ENCODE data around the gene CDH18. TPM values are rescaled to one million over a fixed set of nuclear protein-coding genes. Genes with fewer than 3 reads are reported as not detected.
"Not testable (repeated sequence)": the region's sequence is repeated elsewhere in the genome, so short reads cannot be mapped to it uniquely, and the experiment has no call there.

CDH18 gene
- total RNA-seq, 2 experiments from 2014 or later, result not detected

DNA sequence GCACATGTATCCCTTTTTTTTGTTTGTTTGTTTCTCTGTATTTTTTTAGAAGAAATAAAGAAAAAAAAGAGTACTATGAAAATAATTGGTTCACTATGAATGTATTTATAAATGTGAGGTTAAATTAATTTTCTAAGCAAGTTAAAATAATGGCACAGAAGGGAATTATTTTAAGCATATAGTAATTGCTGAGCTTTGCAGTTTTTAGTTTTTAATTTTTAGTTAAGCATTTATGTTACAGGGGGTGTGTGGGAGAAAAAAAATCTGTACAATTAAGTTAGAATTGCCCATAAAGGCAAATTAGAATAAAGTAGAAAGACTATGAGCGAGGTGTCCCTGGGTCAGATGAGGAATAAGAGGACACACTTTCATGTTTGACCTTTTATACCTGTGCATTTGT is 152.6 kb downstream of the CDH18 start:
- Mint-ChIP-seq H3K27me3 (ENCODE audit: low read depth) (no peaks in the 10 kb centered on the region), H3K4me3 (no peak overlapping the region), H3K4me1 (ENCODE audit: low read depth) (no peaks in the 10 kb centered on the region), H3K9me3 (ENCODE audit: insufficient read depth) (peaks cover 27% of the 10 kb centered on the region), H3K36me3 (ENCODE audit: low read depth) (peaks cover 4% of the 10 kb centered on the region), H3K27ac (no peak overlapping the region)
- POLR2A ChIA-PET, result no interaction called here
- DNase-seq (no peak), ATAC-seq (no peak)
- CTCF ChIA-PET, result no interaction called here

DNA sequence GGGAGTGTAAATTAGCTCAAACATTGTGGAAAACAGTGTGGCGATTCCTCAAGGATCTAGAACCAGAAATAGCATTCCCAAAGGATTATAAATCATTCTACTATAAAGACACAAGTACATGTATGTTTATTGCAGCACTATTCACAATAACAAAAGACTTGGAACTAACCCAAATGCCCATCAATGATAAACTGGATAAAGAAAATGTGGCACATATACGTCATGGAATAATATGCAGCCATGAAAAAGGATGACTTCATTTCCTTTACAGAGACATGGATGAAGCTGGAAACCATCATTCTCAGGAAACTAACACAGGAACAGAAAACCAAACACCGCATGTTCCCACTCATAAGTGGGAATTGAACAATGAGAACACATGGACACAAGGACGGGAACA is 175.3 kb downstream of the CDH18 start:
- H3K9me3 Mint-ChIP-seq (ENCODE audit: insufficient read depth); H3K27ac Mint-ChIP-seq; CTCF ChIA-PET; H3K4me1 Mint-ChIP-seq (ENCODE audit: low read depth); H3K27me3 Mint-ChIP-seq (ENCODE audit: low read depth); H3K36me3 Mint-ChIP-seq (ENCODE audit: low read depth); ATAC-seq; POLR2A ChIA-PET; DNase-seq; H3K4me3 Mint-ChIP-seq: not testable (repeated sequence)

GRCh38 chr5:19806756-19807155 is 181.2 kb downstream of the CDH18 start:
- ATAC-seq, result no peak
- Mint-ChIP-seq H3K36me3 (ENCODE audit: low read depth) (no peaks in the 10 kb centered on the region), H3K27me3 (ENCODE audit: low read depth) (no peaks in the 10 kb centered on the region), H3K27ac (no peak overlapping the region), H3K4me3 (no peak overlapping the region), H3K9me3 (ENCODE audit: insufficient read depth) (peaks cover 11% of the 10 kb centered on the region), H3K4me1 (ENCODE audit: low read depth) (no peaks in the 10 kb centered on the region)
- DNase-seq, result no peak
- ChIA-PET CTCF (no interaction called here), POLR2A (no interaction called here)

DNA sequence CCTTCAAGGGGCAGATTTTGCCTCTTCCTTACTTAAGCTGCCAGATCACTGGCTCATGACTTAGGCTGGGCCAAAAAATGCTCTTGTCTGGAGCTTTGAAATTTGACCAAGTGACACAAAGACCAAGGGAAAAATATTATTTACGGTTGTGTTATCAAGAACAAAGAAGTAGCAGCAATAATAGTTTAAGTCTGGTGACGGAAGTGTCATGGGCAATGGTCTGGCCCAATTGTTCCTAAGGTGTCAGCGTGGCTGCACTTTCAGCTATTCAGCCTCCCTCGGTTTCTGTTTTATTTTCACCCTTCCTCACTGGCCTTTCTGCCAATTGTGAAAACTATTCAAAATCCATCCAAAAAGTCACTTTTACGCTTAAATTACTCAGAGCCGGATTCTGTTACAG is 185.3 kb downstream of the CDH18 start:
- ATAC-seq (no peak), DNase-seq (no peak)
- Mint-ChIP-seq H3K36me3 (ENCODE audit: low read depth) (no peaks in the 10 kb centered on the region), H3K4me3 (no peak overlapping the region), H3K4me1 (ENCODE audit: low read depth) (no peaks in the 10 kb centered on the region), H3K9me3 (ENCODE audit: insufficient read depth) (peaks cover 7% of the 10 kb centered on the region), H3K27me3 (ENCODE audit: low read depth) (no peaks in the 10 kb centered on the region), H3K27ac (no peak overlapping the region)
- CTCF ChIA-PET, result no interaction called here
- POLR2A ChIA-PET, result no interaction called here

GRCh38 chr5:19795218-19795617 is 192.8 kb downstream of the CDH18 start:
- Mint-ChIP-seq H3K4me1 (ENCODE audit: low read depth) (no peaks in the 10 kb centered on the region), H3K4me3 (no peak overlapping the region), H3K27me3 (ENCODE audit: low read depth) (no peaks in the 10 kb centered on the region), H3K27ac (no peak overlapping the region), H3K36me3 (ENCODE audit: low read depth) (no peaks in the 10 kb centered on the region), H3K9me3 (ENCODE audit: insufficient read depth) (peaks cover 4% of the 10 kb centered on the region)
- no peak for DNase-seq
- ATAC-seq, result no peak
- ChIA-PET CTCF (no interaction called here), POLR2A (no interaction called here)

GRCh38 chr5:19790829-19791466 is 197.1 kb downstream of the CDH18 start:
- ChIA-PET CTCF (no interaction called here), POLR2A (no interaction called here)
- H3K27me3 Mint-ChIP-seq (ENCODE audit: low read depth), result no peaks in the 10 kb centered on the region

GRCh38 chr5:19782566-19782965 is 205.4 kb downstream of the CDH18 start:
- Mint-ChIP-seq H3K27ac (no peak overlapping the region), H3K4me1 (ENCODE audit: low read depth) (no peaks in the 10 kb centered on the region), H3K4me3 (no peak overlapping the region), H3K36me3 (ENCODE audit: low read depth) (no peaks in the 10 kb centered on the region), H3K27me3 (ENCODE audit: low read depth) (no peaks in the 10 kb centered on the region), H3K9me3 (ENCODE audit: insufficient read depth) (peaks cover 7% of the 10 kb centered on the region)
- ATAC-seq (no peak), DNase-seq (no peak)
- ChIA-PET POLR2A (no interaction called here), CTCF (no interaction called here)

More at GRCh38 chr5:19790829-19791466, 197.1 kb downstream of the CDH18 start:
- ATAC-seq, result no peak
- no peak overlapping the region for H3K4me3 Mint-ChIP-seq
- no peak overlapping the region for H3K27ac Mint-ChIP-seq
- DNase-seq, result no peak
- H3K9me3 Mint-ChIP-seq (ENCODE audit: insufficient read depth), result peaks cover under 1% of the 10 kb centered on the region
- H3K4me1 Mint-ChIP-seq (ENCODE audit: low read depth), result no peaks in the 10 kb centered on the region
- H3K36me3 Mint-ChIP-seq (ENCODE audit: low read depth), result no peaks in the 10 kb centered on the region

GRCh38 chr5:19777363-19777762 is 210.6 kb downstream of the CDH18 start:
- H3K4me1 Mint-ChIP-seq (ENCODE audit: low read depth), result no peaks in the 10 kb centered on the region
- ATAC-seq (no peak), DNase-seq (no peak)
- ChIA-PET CTCF (no interaction called here), POLR2A (no interaction called here)
- H3K27ac Mint-ChIP-seq, result no peak overlapping the region
- H3K27me3 Mint-ChIP-seq (ENCODE audit: low read depth), result no peaks in the 10 kb centered on the region
- H3K9me3 Mint-ChIP-seq (ENCODE audit: insufficient read depth), result peaks cover 5% of the 10 kb centered on the region
- H3K36me3 Mint-ChIP-seq (ENCODE audit: low read depth), result no peaks in the 10 kb centered on the region
- no peak overlapping the region for H3K4me3 Mint-ChIP-seq

GRCh38 chr5:19776886-19777285 is 211.1 kb downstream of the CDH18 start:
- ATAC-seq; DNase-seq; H3K27ac Mint-ChIP-seq; H3K27me3 Mint-ChIP-seq (ENCODE audit: low read depth); H3K4me3 Mint-ChIP-seq; POLR2A ChIA-PET; H3K36me3 Mint-ChIP-seq (ENCODE audit: low read depth); H3K9me3 Mint-ChIP-seq (ENCODE audit: insufficient read depth); CTCF ChIA-PET; H3K4me1 Mint-ChIP-seq (ENCODE audit: low read depth): not testable (repeated sequence)

DNA sequence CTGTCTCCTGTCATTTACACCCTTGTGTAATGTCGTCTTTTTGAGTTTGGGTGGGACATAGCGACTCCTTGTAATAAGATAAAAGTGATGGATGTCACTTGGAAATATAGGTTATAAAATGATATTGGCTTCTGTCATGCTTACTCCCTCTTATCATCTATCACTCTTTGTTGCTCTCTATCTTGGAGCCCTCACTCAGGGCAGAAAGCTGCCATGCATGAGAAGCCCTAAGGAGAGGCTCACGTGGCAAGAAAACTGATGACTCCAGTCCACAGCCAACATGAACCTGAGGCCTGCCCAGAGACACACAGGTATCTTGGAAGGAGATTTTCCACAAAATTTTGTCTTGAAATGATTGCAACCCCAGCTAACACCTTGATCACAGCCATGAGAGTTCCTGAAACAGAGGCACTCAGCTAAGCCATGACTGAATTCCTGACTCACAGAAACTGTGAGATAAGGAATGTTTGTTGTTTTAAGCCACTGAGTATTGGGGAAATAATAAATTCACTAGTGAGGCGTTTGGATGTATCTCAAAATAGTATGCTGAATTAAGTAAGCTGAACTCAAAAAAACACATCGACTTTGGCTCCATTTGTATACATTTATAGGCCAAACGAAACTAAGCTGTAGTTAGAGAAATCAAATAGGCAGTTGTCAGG is 216.7 kb downstream of the CDH18 start:
- H3K27me3 Mint-ChIP-seq (ENCODE audit: low read depth), result no peaks in the 10 kb centered on the region
- H3K36me3 Mint-ChIP-seq (ENCODE audit: low read depth), result no peaks in the 10 kb centered on the region
- H3K4me3 Mint-ChIP-seq, result no peak overlapping the region
- H3K4me1 Mint-ChIP-seq (ENCODE audit: low read depth), result no peaks in the 10 kb centered on the region
- ChIA-PET CTCF (no interaction called here), POLR2A (no interaction called here)
- no peak for DNase-seq
- ATAC-seq, result no peak
- H3K27ac Mint-ChIP-seq, result no peak overlapping the region
- H3K9me3 Mint-ChIP-seq (ENCODE audit: insufficient read depth), result peaks cover 2% of the 10 kb centered on the region

DNA sequence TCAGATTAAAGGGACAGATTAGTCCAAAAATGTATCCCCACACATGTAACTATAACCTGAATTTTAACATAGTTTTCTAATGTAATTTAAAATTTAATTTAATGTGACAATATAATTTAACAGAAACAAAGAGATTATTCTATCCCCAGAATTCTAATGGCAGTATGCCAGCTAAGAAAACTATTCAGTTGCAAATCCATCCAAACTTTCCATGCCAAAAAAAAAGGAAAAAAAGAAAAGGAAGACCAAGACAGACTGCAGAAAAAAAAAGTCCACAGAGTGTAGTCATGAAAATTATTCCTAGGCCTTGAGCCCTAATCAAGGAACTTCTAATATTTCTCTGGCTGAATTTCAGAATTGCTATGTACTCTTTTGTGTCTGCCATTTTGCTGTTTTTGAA is 217.6 kb downstream of the CDH18 start:
- DNase-seq, result no peak
- Mint-ChIP-seq H3K36me3 (ENCODE audit: low read depth) (no peaks in the 10 kb centered on the region), H3K27ac (no peak overlapping the region), H3K4me1 (ENCODE audit: low read depth) (no peaks in the 10 kb centered on the region), H3K9me3 (ENCODE audit: insufficient read depth) (peaks cover 4% of the 10 kb centered on the region), H3K27me3 (ENCODE audit: low read depth) (no peaks in the 10 kb centered on the region), H3K4me3 (no peak overlapping the region)
- ChIA-PET CTCF (no interaction called here), POLR2A (no interaction called here)
- no peak for ATAC-seq

DNA sequence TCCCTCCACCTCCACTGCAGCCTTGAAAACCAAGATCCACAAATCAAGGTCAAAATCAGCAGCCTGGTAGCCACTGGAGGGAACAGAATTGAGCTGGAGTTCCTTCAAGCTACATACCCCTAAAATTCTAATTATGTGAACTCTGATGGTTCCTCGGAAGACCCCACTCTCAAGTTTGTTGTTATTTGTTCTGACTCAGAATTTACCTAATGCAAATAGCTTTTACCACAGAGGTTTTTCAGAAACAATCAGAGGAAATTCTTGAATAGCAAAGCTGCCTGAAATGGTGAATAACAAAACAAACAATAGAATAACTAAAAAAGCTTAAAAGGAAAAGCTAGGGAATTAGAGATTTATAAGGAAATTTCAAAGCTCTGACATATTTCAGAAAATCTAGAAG is 220.0 kb downstream of the CDH18 start:
- ChIA-PET CTCF (no interaction called here), POLR2A (no interaction called here)
- H3K4me3 Mint-ChIP-seq, result no peak overlapping the region
- no peaks in the 10 kb centered on the region for H3K36me3 Mint-ChIP-seq (ENCODE audit: low read depth)
- no peak for ATAC-seq
- peaks cover 12% of the 10 kb centered on the region for H3K9me3 Mint-ChIP-seq (ENCODE audit: insufficient read depth)
- DNase-seq, result no peak
- no peak overlapping the region for H3K27ac Mint-ChIP-seq
- no peaks in the 10 kb centered on the region for H3K27me3 Mint-ChIP-seq (ENCODE audit: low read depth)
- H3K4me1 Mint-ChIP-seq (ENCODE audit: low read depth), result no peaks in the 10 kb centered on the region

DNA sequence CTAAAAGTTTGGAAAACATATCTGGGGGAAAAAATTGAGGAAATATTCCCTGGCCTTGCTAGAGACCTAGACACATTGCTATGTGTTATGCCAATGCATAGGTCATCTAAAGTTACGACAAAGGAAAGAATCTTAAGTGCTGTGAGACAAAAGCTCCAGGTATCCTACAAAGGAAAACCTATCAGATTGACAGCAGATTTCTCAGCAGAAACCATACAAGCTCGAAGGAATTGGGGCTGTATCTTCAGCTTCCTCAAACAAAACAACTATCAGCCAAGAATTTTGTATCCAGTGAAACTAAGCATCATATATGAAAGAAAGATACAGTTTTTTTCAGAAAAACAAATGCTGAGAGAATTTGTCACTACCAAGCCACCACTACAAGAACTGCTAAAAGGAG is 234.4 kb downstream of the CDH18 start:
- H3K4me1 Mint-ChIP-seq (ENCODE audit: low read depth), result no peaks in the 10 kb centered on the region
- H3K36me3 Mint-ChIP-seq (ENCODE audit: low read depth), result no peaks in the 10 kb centered on the region
- no peak overlapping the region for H3K27ac Mint-ChIP-seq
- POLR2A ChIA-PET, result no interaction called here
- H3K9me3 Mint-ChIP-seq (ENCODE audit: insufficient read depth), result peaks cover 12% of the 10 kb centered on the region
- H3K27me3 Mint-ChIP-seq (ENCODE audit: low read depth), result no peaks in the 10 kb centered on the region
- no peak for ATAC-seq
- H3K4me3 Mint-ChIP-seq, result no peak overlapping the region
- no peak for DNase-seq
- CTCF ChIA-PET, result no interaction called here

All from activated CD8-positive, alpha-beta T cell treated with anti-CD3 and anti-CD28 coated beads, Interleukin-2, amount 10 ng/mL, durations not matched to agents 7 days and 5 days (primary cell).